Brain microvascular endothelial cell (primary cell): ENCODE results near the gene FRRS1L.

Source experiments
- DNase-seq: peaks from one replicate; pipeline ENCODE4 v3.0.0-alpha.2; 2020
- H3K27ac ChIP-seq: fragments of 250-450 bp; sonication (Bioruptor Pico); 2 replicates; pipeline ENCODE4 v1.5.1; 2020; ENCODE audit warnings: mild to moderate bottlenecking, moderate library complexity
- H3K27me3 ChIP-seq: fragments of 250-450 bp; sonication (Bioruptor Pico); replicated peaks from 2 replicates; pipeline ENCODE4 v1.5.1; 2020; ENCODE audit warnings: mild to moderate bottlenecking
- H3K36me3 ChIP-seq: fragments of 250-450 bp; sonication (Bioruptor Pico); replicated peaks from 2 replicates; pipeline ENCODE4 v1.5.1; 2020; ENCODE audit warnings: mild to moderate bottlenecking
- H3K4me3 ChIP-seq: 2 replicates; pipeline ENCODE4 v1.5.1; 2011; ENCODE audit warnings: low read depth, mild to moderate bottlenecking, control low read depth, low read length, moderate library complexity
- CTCF ChIP-seq: IDR thresholded peaks from 2 replicates; pipeline ENCODE4 v1.5.1; 2011; ENCODE audit warnings: low read depth, mild to moderate bottlenecking, moderate library complexity, low read length, control low read depth, inconsistent platforms; ENCODE audit errors: missing control alignments
- in situ Hi-C: cut with HindIII; loops from 2 replicates; pipeline ENCODE4 v1.10.0; 2017; ENCODE audit warnings: low sequenced_read_pairs, low pct_ligation_motif_present

FRRS1L gene

GRCh38 chr9:109149722-109150121, 17.3 kb downstream of the FRRS1L start:
- H3K27ac ChIP-seq = no peak overlapping the region
- H3K27me3 ChIP-seq = no peaks in the 10 kb centered on the region
- no peak for TF ChIP-seq CTCF
- H3K4me3 ChIP-seq = no peak overlapping the region
- H3K36me3 ChIP-seq = no peaks in the 10 kb centered on the region
- in situ Hi-C loops = no loop called here
- DNase-seq = no peak

- in situ Hi-C loops = no loop called here
- no peak for TF ChIP-seq CTCF
- DNase-seq = no peak
- Histone ChIP-seq H3K27me3 (no peaks in the 10 kb centered on the region), H3K36me3 (no peaks in the 10 kb centered on the region), H3K27ac (no peak overlapping the region), H3K4me3 (no peak overlapping the region)
Observed at GRCh38 chr9:109149089-109149488, 18.0 kb downstream of the FRRS1L start.

- in situ Hi-C loops = no loop called here
- no peak for DNase-seq
- no peak overlapping the region for H3K4me3 ChIP-seq
- no peak overlapping the region for H3K27ac ChIP-seq
- no peak for TF ChIP-seq CTCF
- H3K36me3 ChIP-seq = no peaks in the 10 kb centered on the region
- H3K27me3 ChIP-seq = no peaks in the 10 kb centered on the region
Observed at GRCh38 chr9:109145051-109145450, 22.0 kb downstream of the FRRS1L start.

- H3K4me3 ChIP-seq = no peak overlapping the region
- no peaks in the 10 kb centered on the region for H3K36me3 ChIP-seq
- TF ChIP-seq CTCF = peak; percentile 69
- in situ Hi-C loops = no loop called here
- H3K27me3 ChIP-seq = no peaks in the 10 kb centered on the region
- H3K27ac ChIP-seq = no peak overlapping the region
- DNase-seq = peak; percentile 12
Observed at GRCh38 chr9:109143881-109144562, 23.0 kb downstream of the FRRS1L start.

GRCh38 chr9:109141375-109141774, 25.7 kb downstream of the FRRS1L start:
- in situ Hi-C loops = no loop called here
- no peaks in the 10 kb centered on the region for H3K36me3 ChIP-seq
- no peak overlapping the region for H3K4me3 ChIP-seq
- no peak overlapping the region for H3K27ac ChIP-seq
- H3K27me3 ChIP-seq = no peaks in the 10 kb centered on the region
- TF ChIP-seq CTCF = no peak
- no peak for DNase-seq

- no peaks in the 10 kb centered on the region for H3K27me3 ChIP-seq
- no peak for TF ChIP-seq CTCF
Observed at GRCh38 chr9:109139851-109140250, 27.2 kb downstream of the FRRS1L start.

More at GRCh38 chr9:109139851-109140250, 27.2 kb downstream of the FRRS1L start:
- H3K27ac ChIP-seq = no peak overlapping the region
- no peaks in the 10 kb centered on the region for H3K36me3 ChIP-seq
- in situ Hi-C loops = no loop called here
- H3K4me3 ChIP-seq = no peak overlapping the region
- no peak for DNase-seq
